IMR-90 (cell line): Measurements from ENCODE around the gene OR2AK2. TPM values are rescaled to one million over a fixed set of nuclear protein-coding genes. Genes with fewer than 3 reads are reported as not detected.

ENCODE experiments used
- ATAC-seq: fragments of 200-7000 bp; cut with Tn5 transposase; 2 replicates; pipeline ENCODE4 v1.9.1; 2020; ENCODE audit warnings: low read depth, mild to moderate bottlenecking, moderate library complexity
- BruUV-seq: library from RNA; stranded (reverse); fragments of 400-500 nt; replicated peaks from 2 replicates; lab custom pipeline; 2021; lab: Mats Ljungman, UMichigan
- CTCF ChIA-PET: fragments of 300-600 bp; formaldehyde crosslinking; extraction: SDS; loops from one replicate; lab custom pipeline; 2021; ENCODE audit warnings: antibody characterized with exemption; lab: Yijun Ruan, JAX
- POLR2A ChIA-PET: fragments of 300-600 bp; sonication (Branson Sonifier 250); formaldehyde crosslinking; loops from one replicate; lab custom pipeline; 2022; ENCODE audit warnings: antibody characterized with exemption; ENCODE audit not compliant: unreplicated experiment; lab: Charles Lee
- DNase-seq: peaks from one replicate; pipeline ENCODE4 v3.0.0; 2013
- H2AFZ ChIP-seq: replicated peaks from 2 replicates; pipeline ENCODE3; 2013; ENCODE audit warnings: low read length, mild to moderate bottlenecking; ENCODE audit not compliant: poor library complexity
- H2AK5ac ChIP-seq: 2 replicates; pipeline ENCODE4 v1.6.1; 2013; ENCODE audit warnings: low read depth, low read length, inconsistent platforms
- H2AK9ac ChIP-seq: replicated peaks from 2 replicates; pipeline ENCODE3; 2013; ENCODE audit warnings: mild to moderate bottlenecking, low read depth, low read length, moderate library complexity; ENCODE audit not compliant: poor library complexity
- H2BK120ac ChIP-seq: 2 replicates; pipeline ENCODE4 v1.6.1; 2013; ENCODE audit warnings: low read depth, low read length, inconsistent platforms
- H2BK15ac ChIP-seq: 3 replicates; pipeline ENCODE4 v1.6.1; 2013; ENCODE audit warnings: low read depth, low read length, inconsistent platforms
- H2BK20ac ChIP-seq: 2 replicates; pipeline ENCODE4 v1.6.1; 2013; ENCODE audit warnings: low read depth, mild to moderate bottlenecking, inconsistent platforms, low read length, moderate library complexity
- H2BK5ac ChIP-seq: 2 replicates; pipeline ENCODE4 v1.6.1; 2013; ENCODE audit warnings: mild to moderate bottlenecking, low read depth, low read length, inconsistent platforms; ENCODE audit not compliant: poor library complexity, severe bottlenecking
- H3K14ac ChIP-seq: replicated peaks from 2 replicates; pipeline ENCODE4 v1.6.1; 2013; ENCODE audit warnings: low read depth, low read length, inconsistent platforms
- H3K18ac ChIP-seq: 2 replicates; pipeline ENCODE4 v1.6.1; 2013; ENCODE audit warnings: low read depth, low read length, control low read depth
- H3K23ac ChIP-seq: 2 replicates; pipeline ENCODE4 v1.6.1; 2013; ENCODE audit warnings: low read depth, low read length, inconsistent platforms
- H3K27ac ChIP-seq: 2 replicates; pipeline ENCODE4 v1.5.1; 2013; ENCODE audit warnings: mild to moderate bottlenecking, control low read depth, low read length; ENCODE audit not compliant: insufficient read depth
- H3K27me3 ChIP-seq: 2 replicates; pipeline ENCODE4 v1.6.1; 2013; ENCODE audit warnings: low read length; ENCODE audit not compliant: control insufficient read depth, insufficient read depth
- H3K36me3 ChIP-seq: 2 replicates; pipeline ENCODE4 v1.6.1; 2013; ENCODE audit warnings: low read length, mixed read lengths; ENCODE audit not compliant: control insufficient read depth, insufficient read depth
- H3K4ac ChIP-seq: 2 replicates; pipeline ENCODE4 v1.6.1; 2013; ENCODE audit warnings: low read depth, low read length, inconsistent platforms
- H3K4me1 ChIP-seq: 2 replicates; pipeline ENCODE4 v1.6.1; 2013; ENCODE audit warnings: low read length, mixed read lengths; ENCODE audit not compliant: control insufficient read depth, insufficient read depth
- H3K4me2 ChIP-seq: 2 replicates; pipeline ENCODE4 v1.6.1; 2013; ENCODE audit warnings: low read depth, mild to moderate bottlenecking, control low read depth, low read length, moderate library complexity
- H3K4me3 ChIP-seq: 2 replicates; pipeline ENCODE4 v1.5.1; 2013; ENCODE audit warnings: low read depth, mild to moderate bottlenecking, control low read depth, low read length, moderate library complexity; ENCODE audit not compliant: insufficient read depth
- H3K56ac ChIP-seq: 2 replicates; pipeline ENCODE4 v1.6.1; 2013; ENCODE audit warnings: low read length, inconsistent platforms; ENCODE audit not compliant: insufficient read depth; ENCODE audit errors: extremely low read depth
- H3K79me1 ChIP-seq, 2 experiments: 2 replicates each; pipeline ENCODE4 v1.6.1; 2013; ENCODE audit warnings: low read length in 2 of 2, inconsistent platforms in 1 of 2, low read depth in 1 of 2
- H3K9ac ChIP-seq: 2 replicates; pipeline ENCODE4 v1.6.1; 2013; ENCODE audit warnings: low read depth, low read length, control low read depth
- H3K9me1 ChIP-seq: 2 replicates; pipeline ENCODE4 v1.6.1; 2013; ENCODE audit warnings: low read length, inconsistent platforms; ENCODE audit not compliant: insufficient read depth
- H3K9me3 ChIP-seq: 2 replicates; pipeline ENCODE4 v1.6.1; 2013; ENCODE audit warnings: low read length; ENCODE audit not compliant: control insufficient read depth, insufficient read depth
- H4K20me1 ChIP-seq: 2 replicates; pipeline ENCODE4 v1.6.1; 2013; ENCODE audit warnings: low read length, inconsistent platforms; ENCODE audit not compliant: insufficient read depth
- H4K5ac ChIP-seq: 2 replicates; pipeline ENCODE4 v1.6.1; 2013; ENCODE audit warnings: mild to moderate bottlenecking, low read depth, low read length, control low read depth
- H4K8ac ChIP-seq, 2 experiments: 2 replicates each; pipeline ENCODE4 v1.6.1; 2013; ENCODE audit warnings: low read depth in 2 of 2, low read length in 2 of 2, control low read depth in 1 of 2, inconsistent platforms in 1 of 2
- H4K91ac ChIP-seq: 2 replicates; pipeline ENCODE4 v1.6.1; 2013; ENCODE audit warnings: low read depth, low read length, inconsistent platforms; ENCODE audit not compliant: insufficient read depth
- BHLHE40 ChIP-seq: fragments of 150-350 bp; IDR thresholded peaks from 2 replicates; pipeline ENCODE4 v1.6.1; 2016; ENCODE audit warnings: mild to moderate bottlenecking, low read depth, low read length
- CEBPB ChIP-seq: IDR thresholded peaks from 2 replicates; pipeline ENCODE4 v1.6.1; 2012; ENCODE audit warnings: low read depth, low read length, improper control_type of control experiment
- CHD1 ChIP-seq: IDR thresholded peaks from 2 replicates; pipeline ENCODE4 v1.6.1; 2012; ENCODE audit warnings: low read depth, low read length, improper control_type of control experiment
- ELK1 ChIP-seq: fragments of 150-350 bp; IDR thresholded peaks from 2 replicates; pipeline ENCODE4 v1.6.1; 2016; ENCODE audit warnings: low read depth, mild to moderate bottlenecking, low read length, moderate library complexity, borderline replicate concordance
- FOS ChIP-seq: fragments of 150-350 bp; IDR thresholded peaks from 2 replicates; pipeline ENCODE4 v1.6.1; 2016; ENCODE audit warnings: low read depth, low read length
- MAFK ChIP-seq: IDR thresholded peaks from 2 replicates; pipeline ENCODE4 v1.6.1; 2012; ENCODE audit warnings: low read depth, low read length, improper control_type of control experiment
- MAZ ChIP-seq: IDR thresholded peaks from 2 replicates; pipeline ENCODE4 v1.6.1; 2012; ENCODE audit warnings: low read depth, mild to moderate bottlenecking, low read length, improper control_type of control experiment, moderate library complexity, borderline replicate concordance
- MXI1 ChIP-seq: IDR thresholded peaks from 2 replicates; pipeline ENCODE4 v1.6.1; 2012; ENCODE audit warnings: low read depth, mild to moderate bottlenecking, low read length, moderate library complexity, borderline replicate concordance
- NFE2L2 ChIP-seq: fragments of 150-350 bp; IDR thresholded peaks from 2 replicates; pipeline ENCODE4 v1.6.1; 2016; ENCODE audit warnings: low read depth, mild to moderate bottlenecking, low read length
- POLR2A ChIP-seq: IDR thresholded peaks from 2 replicates; pipeline ENCODE4 v1.6.1; 2012; ENCODE audit warnings: mild to moderate bottlenecking, low read depth, low read length
- RAD21 ChIP-seq: IDR thresholded peaks from 2 replicates; pipeline ENCODE4 v1.6.1; 2012; ENCODE audit warnings: low read length, improper control_type of control experiment
- RCOR1 ChIP-seq: IDR thresholded peaks from 2 replicates; pipeline ENCODE4 v1.6.1; 2012; ENCODE audit warnings: mild to moderate bottlenecking, low read length, improper control_type of control experiment; ENCODE audit not compliant: insufficient replicate concordance
- RFX5 ChIP-seq: IDR thresholded peaks from 2 replicates; pipeline ENCODE4 v1.8.0; 2012; ENCODE audit warnings: low read depth, mild to moderate bottlenecking, low read length, moderate library complexity
- SMC3 ChIP-seq: fragments of 150-350 bp; IDR thresholded peaks from 2 replicates; pipeline ENCODE4 v1.6.1; 2016; ENCODE audit warnings: low read depth, mild to moderate bottlenecking, antibody characterized with exemption, low read length, moderate library complexity
- USF2 ChIP-seq: fragments of 150-350 bp; IDR thresholded peaks from 2 replicates; pipeline ENCODE4 v1.6.1; 2017; ENCODE audit warnings: mild to moderate bottlenecking, antibody characterized with exemption, low read length, low read depth
- WGBS, 2 experiments: methylation state at CpG; one replicate each; pipeline versions ENCODE4 v1.1.5 to v1.1.7; 2013; ENCODE audit warnings: missing lambda C conversion rate in 2 of 2; ENCODE audit not compliant: insufficient read length in 1 of 2; ENCODE audit errors: extremely low coverage in 2 of 2; 5-methylcytosine and 5-hydroxymethylcytosine counted together
- dilution Hi-C: fragments of 300-500 bp; cut with HindIII; formaldehyde crosslinking; loops from one replicate; pipeline ENCODE4 v1.14.3; 2018; ENCODE audit warnings: low sequenced_read_pairs; ENCODE audit not compliant: unreplicated experiment
- in situ Hi-C: fragments of 300-500 bp; cut with MboI; formaldehyde crosslinking; loops from 3 replicates; pipeline ENCODE4 v1.14.3; 2019; ENCODE audit warnings: low sequenced_read_pairs, inconsistent platforms, mixed read lengths
- intact Hi-C: fragments of 100-400 bp; cut with micrococcal nuclease; formaldehyde crosslinking; loops from 2 replicates; pipeline ENCODE4 v1.10.0; 2022
- polyA plus RNA-seq, 3 experiments: library from polyadenylated mRNA; depleted of rRNA; stranded (reverse); fragments of >200 nt; gene quantifications; 2 replicates each; pipeline ENCODE4 v1.2.3, GENCODE V29; 2012; ENCODE audit warnings: low replicate concordance in 1 of 3
- total RNA-seq: library from RNA; depleted of rRNA; stranded (reverse); fragments of >200 nt; gene quantifications from 2 replicates; pipeline ENCODE4 v1.2.3, GENCODE V29; 2012
- TF ChIP-seq, protein P1 (sequence below): conservative IDR thresholded peaks from 2 replicates; pipeline ENCODE4 v1.5.1; 2012; ENCODE audit warnings: mild to moderate bottlenecking, low read depth, low read length, improper control_type of control experiment

The OR2AK2 gene
- total and polyA plus RNA-seq, 2 of the 4 experiments (the other 2 are of a cell fraction): not detected

DNA sequence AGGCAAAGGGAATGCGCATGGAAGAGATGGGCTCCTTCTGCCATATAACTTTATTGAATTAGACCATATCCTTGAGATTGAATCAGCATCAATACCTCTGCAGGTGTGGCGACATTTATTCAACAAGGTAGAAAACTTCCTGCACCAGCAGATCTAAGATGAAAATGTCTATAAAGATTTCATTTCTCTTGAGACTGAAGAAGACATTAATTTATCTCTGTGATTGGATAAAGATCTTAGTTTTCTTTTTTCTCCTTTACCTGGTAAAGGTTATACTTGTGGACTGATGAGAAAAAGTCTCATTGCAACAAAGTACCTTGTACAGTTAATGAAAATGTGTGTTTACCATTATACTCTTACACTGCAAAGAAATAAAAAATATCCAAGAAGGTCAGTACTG lies 45.1 kb upstream of the OR2AK2 start, which contains the start of gene OR2T8:
Gene OR2T8, plus strand, starts transcription at position 301 of the 400 bp plus-strand sequence. CDS start 766 bp downstream, outside the sequence.
- ChIA-PET CTCF (no interaction called here), POLR2A (no interaction called here)
- no peak within 1 kb of the TSS for H3K56ac ChIP-seq
- H3K4me2 ChIP-seq: no peak within 1 kb of the TSS
- no peak within 1 kb of the TSS for H3K4me3 ChIP-seq
- H3K4me1 ChIP-seq: no peaks in the 10 kb centered on the region
- no peak within 1 kb of the TSS for H4K5ac ChIP-seq
- H3K27ac ChIP-seq: no peak within 1 kb of the TSS
- no peak within 1 kb of the TSS for H3K18ac ChIP-seq
- no peak within 1 kb of the TSS for H2AK9ac ChIP-seq
- dilution Hi-C loops (no loop called here), intact Hi-C loops (loop anchor here (5.0 kb wide), 1 partner anchor 67 kb away; no protein-coding TSS in a partner anchor), in situ Hi-C loops (no loop called here)
- H3K9ac ChIP-seq: no peak within 1 kb of the TSS
- H2BK15ac ChIP-seq: no peak within 1 kb of the TSS
- no peak for DNase-seq
- no TSS peak for BruUV-seq
- H3K36me3 ChIP-seq: no peaks in the 10 kb centered on the region
- H3K9me3 ChIP-seq: peaks cover 12% of the 10 kb centered on the region; the same call in 1 of the 2 replicates
- no peak within 1 kb of the TSS for H2BK20ac ChIP-seq
- H3K23ac ChIP-seq: no peak within 1 kb of the TSS
- TF ChIP-seq BHLHE40: no peak
- TF ChIP-seq RCOR1: no peak
- TF ChIP-seq CEBPB: no peak
- no peak for TF ChIP-seq CHD1
- no peak for TF ChIP-seq RAD21
- TF ChIP-seq FOS: no peak
- no peak for TF ChIP-seq ELK1
- no peak for TF ChIP-seq POLR2A
- TF ChIP-seq NFE2L2: no peak
- TF ChIP-seq MAFK: no peak
- TF ChIP-seq, protein P1, sequence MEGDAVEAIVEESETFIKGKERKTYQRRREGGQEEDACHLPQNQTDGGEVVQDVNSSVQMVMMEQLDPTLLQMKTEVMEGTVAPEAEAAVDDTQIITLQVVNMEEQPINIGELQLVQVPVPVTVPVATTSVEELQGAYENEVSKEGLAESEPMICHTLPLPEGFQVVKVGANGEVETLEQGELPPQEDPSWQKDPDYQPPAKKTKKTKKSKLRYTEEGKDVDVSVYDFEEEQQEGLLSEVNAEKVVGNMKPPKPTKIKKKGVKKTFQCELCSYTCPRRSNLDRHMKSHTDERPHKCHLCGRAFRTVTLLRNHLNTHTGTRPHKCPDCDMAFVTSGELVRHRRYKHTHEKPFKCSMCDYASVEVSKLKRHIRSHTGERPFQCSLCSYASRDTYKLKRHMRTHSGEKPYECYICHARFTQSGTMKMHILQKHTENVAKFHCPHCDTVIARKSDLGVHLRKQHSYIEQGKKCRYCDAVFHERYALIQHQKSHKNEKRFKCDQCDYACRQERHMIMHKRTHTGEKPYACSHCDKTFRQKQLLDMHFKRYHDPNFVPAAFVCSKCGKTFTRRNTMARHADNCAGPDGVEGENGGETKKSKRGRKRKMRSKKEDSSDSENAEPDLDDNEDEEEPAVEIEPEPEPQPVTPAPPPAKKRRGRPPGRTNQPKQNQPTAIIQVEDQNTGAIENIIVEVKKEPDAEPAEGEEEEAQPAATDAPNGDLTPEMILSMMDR: no peak
- TF ChIP-seq MXI1: no peak
- no peak for TF ChIP-seq SMC3
- TF ChIP-seq MAZ: no peak
- TF ChIP-seq USF2: no peak
- no peak for TF ChIP-seq RFX5
- H4K8ac ChIP-seq: no peak within 1 kb of the TSS
- no peak within 1 kb of the TSS for H2AK5ac ChIP-seq
- no peak within 1 kb of the TSS for H4K91ac ChIP-seq
- no peak within 1 kb of the TSS for H3K4ac ChIP-seq
- H3K79me1 ChIP-seq: no peaks in the 10 kb centered on the region
- H2BK120ac ChIP-seq: no peak within 1 kb of the TSS
- no peak within 1 kb of the TSS for H3K14ac ChIP-seq
- H2BK5ac ChIP-seq: no peak within 1 kb of the TSS
- no peaks in the 10 kb centered on the region for H3K27me3 ChIP-seq
- no CpG with 5 or more reads among the region's 2 CpGs for WGBS, 2 experiments
- H4K20me1 ChIP-seq: no peaks in the 10 kb centered on the region
- no peak within 1 kb of the TSS for H2AFZ ChIP-seq
- no peaks in the 10 kb centered on the region for H3K9me1 ChIP-seq
- ATAC-seq: no peak
